ENCODE measurements around the gene PCDHGC4.

PCDHGC4 gene

GRCh38 chr5:141478321-141478945, 6.4 kb upstream of the PCDHGC4 start:
- Histone ChIP-seq H3K36me3 (ENCODE audit: control insufficient read depth, insufficient read depth, low read length) (peaks cover 48% of the 10 kb centered on the region), H3K4me3 (ENCODE audit: extremely low read depth, insufficient read depth, low read length, poor library complexity, severe bottlenecking) (peak overlapping the region; percentile 6), H3K9me3 (ENCODE audit: control insufficient read depth, low read length) (peaks cover 11% of the 10 kb centered on the region), H3K27ac (ENCODE audit: low read depth, low read length, severe bottlenecking) (no peak overlapping the region), H3K4me1 (ENCODE audit: control insufficient read depth, insufficient read depth, low read length, poor library complexity, severe bottlenecking) (peaks cover 30% of the 10 kb centered on the region)
- 92 to 96% methylated on average over 16 to 18 of the region's 20 CpGs for WGBS, 2 experiments (ENCODE audit: insufficient coverage in 2 of 2)

DNA sequence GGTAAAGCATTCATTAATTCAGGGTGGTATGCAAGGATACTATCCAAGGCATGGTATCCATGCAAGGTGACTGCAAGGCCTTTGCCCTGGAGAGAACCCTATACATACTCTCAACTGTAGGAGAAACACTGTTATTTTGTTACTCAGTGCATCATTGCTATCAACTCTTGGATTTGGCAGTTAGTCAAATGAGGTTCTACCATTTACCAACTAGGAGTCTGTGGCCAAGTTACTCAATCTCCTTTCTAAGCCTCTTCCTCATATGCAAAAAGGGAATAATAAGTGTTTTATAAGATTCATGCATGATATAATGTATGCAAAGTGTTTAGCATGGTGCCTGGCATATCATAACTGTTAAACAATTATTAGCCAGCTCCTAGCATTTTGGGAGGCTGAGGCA, 5.1 kb upstream of the PCDHGC4 start:
- H3K4me3 ChIP-seq (ENCODE audit: extremely low read depth, insufficient read depth, low read length, poor library complexity, severe bottlenecking) = no peak overlapping the region
- H3K4me1 ChIP-seq (ENCODE audit: control insufficient read depth, insufficient read depth, low read length, poor library complexity, severe bottlenecking) = peaks cover 39% of the 10 kb centered on the region
- H3K27ac ChIP-seq (ENCODE audit: low read depth, low read length, severe bottlenecking) = no peak overlapping the region
- peaks cover 48% of the 10 kb centered on the region for H3K36me3 ChIP-seq (ENCODE audit: control insufficient read depth, insufficient read depth, low read length)
- H3K9me3 ChIP-seq (ENCODE audit: control insufficient read depth, low read length) = peaks cover 11% of the 10 kb centered on the region

DNA sequence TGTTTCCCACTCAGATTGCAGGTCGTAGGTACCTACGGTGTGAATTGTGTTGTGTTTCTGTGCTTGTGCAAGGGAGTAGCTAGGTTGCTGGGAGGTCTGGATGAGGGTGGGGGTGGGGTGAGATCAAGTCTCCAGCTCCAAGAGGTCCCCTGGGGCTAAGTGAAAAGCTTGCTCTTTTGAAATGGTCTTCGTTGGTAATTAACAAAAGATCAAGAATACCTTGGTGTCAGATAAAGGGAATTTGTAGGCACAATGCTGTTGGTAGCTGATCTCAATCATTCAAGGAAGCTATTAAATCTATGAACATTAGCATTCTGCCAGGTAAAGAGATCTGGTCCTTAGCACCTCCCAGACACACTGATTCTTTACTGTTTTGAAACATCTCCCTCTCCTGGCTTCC, 928 bp upstream of the PCDHGC4 start:
- Histone ChIP-seq H3K4me3 (ENCODE audit: extremely low read depth, insufficient read depth, low read length, poor library complexity, severe bottlenecking) (peak overlapping the region; percentile 42), H3K9me3 (ENCODE audit: control insufficient read depth, low read length) (peaks cover 21% of the 10 kb centered on the region), H3K36me3 (ENCODE audit: control insufficient read depth, insufficient read depth, low read length) (peaks cover 60% of the 10 kb centered on the region), H3K27ac (ENCODE audit: low read depth, low read length, severe bottlenecking) (peak overlapping the region; percentile 68), H3K4me1 (ENCODE audit: control insufficient read depth, insufficient read depth, low read length, poor library complexity, severe bottlenecking) (peaks cover 44% of the 10 kb centered on the region)
- WGBS, 2 experiments (ENCODE audit: insufficient coverage in 2 of 2) = 10 to 11% methylated on average over 2 of the region's 3 CpGs

- H3K27ac ChIP-seq (ENCODE audit: low read depth, low read length, severe bottlenecking) = peak overlapping the region; percentile 68
- H3K4me1 ChIP-seq (ENCODE audit: control insufficient read depth, insufficient read depth, low read length, poor library complexity, severe bottlenecking) = peaks cover 46% of the 10 kb centered on the region
- H3K36me3 ChIP-seq (ENCODE audit: control insufficient read depth, insufficient read depth, low read length) = peaks cover 61% of the 10 kb centered on the region
- peaks cover 21% of the 10 kb centered on the region for H3K9me3 ChIP-seq (ENCODE audit: control insufficient read depth, low read length)
- WGBS, 2 experiments (ENCODE audit: insufficient coverage in 2 of 2) = 10 to 23% methylated on average over 4 of the region's 4 CpGs
- H3K4me3 ChIP-seq (ENCODE audit: extremely low read depth, insufficient read depth, low read length, poor library complexity, severe bottlenecking) = peak overlapping the region; percentile 42
These were observed 555 bp upstream of the PCDHGC4 start for GRCh38 chr5:141484310-141484640.

GRCh38 chr5:141485321-141486055, 658 bp downstream of the PCDHGC4 start:
- Histone ChIP-seq H3K36me3 (ENCODE audit: control insufficient read depth, insufficient read depth, low read length) (peaks cover 63% of the 10 kb centered on the region), H3K27ac (ENCODE audit: low read depth, low read length, severe bottlenecking) (peak overlapping the region; percentile 68), H3K9me3 (ENCODE audit: control insufficient read depth, low read length) (peaks cover 21% of the 10 kb centered on the region), H3K4me1 (ENCODE audit: control insufficient read depth, insufficient read depth, low read length, poor library complexity, severe bottlenecking) (peaks cover 50% of the 10 kb centered on the region), H3K4me3 (ENCODE audit: extremely low read depth, insufficient read depth, low read length, poor library complexity, severe bottlenecking) (peak overlapping the region; percentile 42)
- WGBS, 2 experiments (ENCODE audit: insufficient coverage in 2 of 2) = 51 to 58% methylated on average over 34 to 37 of the region's 38 CpGs

GRCh38 chr5:141486091-141486490, 1.3 kb downstream of the PCDHGC4 start:
- H3K36me3 ChIP-seq (ENCODE audit: control insufficient read depth, insufficient read depth, low read length) = peaks cover 63% of the 10 kb centered on the region
- peak overlapping the region; percentile 42 for H3K4me3 ChIP-seq (ENCODE audit: extremely low read depth, insufficient read depth, low read length, poor library complexity, severe bottlenecking)

GRCh38 chr5:141487131-141487530, 2.3 kb downstream of the PCDHGC4 start:
- Histone ChIP-seq H3K9me3 (ENCODE audit: control insufficient read depth, low read length) (peaks cover 21% of the 10 kb centered on the region), H3K27ac (ENCODE audit: low read depth, low read length, severe bottlenecking) (no peak overlapping the region), H3K4me1 (ENCODE audit: control insufficient read depth, insufficient read depth, low read length, poor library complexity, severe bottlenecking) (peaks cover 53% of the 10 kb centered on the region), H3K36me3 (ENCODE audit: control insufficient read depth, insufficient read depth, low read length) (peaks cover 70% of the 10 kb centered on the region), H3K4me3 (ENCODE audit: extremely low read depth, insufficient read depth, low read length, poor library complexity, severe bottlenecking) (no peak overlapping the region)
- WGBS, 2 experiments (ENCODE audit: insufficient coverage in 2 of 2) = 95 to 98% methylated on average over 6 to 7 of the region's 7 CpGs

More at GRCh38 chr5:141486091-141486490, 1.3 kb downstream of the PCDHGC4 start:
- peaks cover 21% of the 10 kb centered on the region for H3K9me3 ChIP-seq (ENCODE audit: control insufficient read depth, low read length)
- H3K27ac ChIP-seq (ENCODE audit: low read depth, low read length, severe bottlenecking) = no peak overlapping the region
- 93% methylated on average over 9 of the region's 9 CpGs for WGBS, 2 experiments (ENCODE audit: insufficient coverage in 2 of 2)
- H3K4me1 ChIP-seq (ENCODE audit: control insufficient read depth, insufficient read depth, low read length, poor library complexity, severe bottlenecking) = peaks cover 50% of the 10 kb centered on the region

GRCh38 chr5:141488591-141489561, 4.0 kb downstream of the PCDHGC4 start, which contains the start of gene PCDHGC5:
Gene PCDHGC5 (plus strand): TSS chr5:141489081. CDS start chr5:141489241, 160 bp downstream.
- Histone ChIP-seq H3K4me3 (ENCODE audit: extremely low read depth, insufficient read depth, low read length, poor library complexity, severe bottlenecking) (peak within 1 kb of the TSS; percentile 14), H3K36me3 (ENCODE audit: control insufficient read depth, insufficient read depth, low read length) (peaks cover 79% of the 10 kb centered on the region), H3K4me1 (ENCODE audit: control insufficient read depth, insufficient read depth, low read length, poor library complexity, severe bottlenecking) (peaks cover 44% of the 10 kb centered on the region), H3K27ac (ENCODE audit: low read depth, low read length, severe bottlenecking) (peak within 1 kb of the TSS; percentile 53), H3K9me3 (ENCODE audit: control insufficient read depth, low read length) (peaks cover 21% of the 10 kb centered on the region)
- 71 to 76% methylated on average over 7 to 12 of the region's 14 CpGs for WGBS, 2 experiments (ENCODE audit: insufficient coverage in 2 of 2)

GRCh38 chr5:141489841-141490240, 5.0 kb downstream of the PCDHGC4 start:
- H3K4me1 ChIP-seq (ENCODE audit: control insufficient read depth, insufficient read depth, low read length, poor library complexity, severe bottlenecking) = peaks cover 49% of the 10 kb centered on the region
- no peak overlapping the region for H3K4me3 ChIP-seq (ENCODE audit: extremely low read depth, insufficient read depth, low read length, poor library complexity, severe bottlenecking)
- H3K27ac ChIP-seq (ENCODE audit: low read depth, low read length, severe bottlenecking) = no peak overlapping the region
- 94 to 97% methylated on average over 9 to 10 of the region's 10 CpGs for WGBS, 2 experiments (ENCODE audit: insufficient coverage in 2 of 2)
- peaks cover 79% of the 10 kb centered on the region for H3K36me3 ChIP-seq (ENCODE audit: control insufficient read depth, insufficient read depth, low read length)
- peaks cover 21% of the 10 kb centered on the region for H3K9me3 ChIP-seq (ENCODE audit: control insufficient read depth, low read length)

DNA sequence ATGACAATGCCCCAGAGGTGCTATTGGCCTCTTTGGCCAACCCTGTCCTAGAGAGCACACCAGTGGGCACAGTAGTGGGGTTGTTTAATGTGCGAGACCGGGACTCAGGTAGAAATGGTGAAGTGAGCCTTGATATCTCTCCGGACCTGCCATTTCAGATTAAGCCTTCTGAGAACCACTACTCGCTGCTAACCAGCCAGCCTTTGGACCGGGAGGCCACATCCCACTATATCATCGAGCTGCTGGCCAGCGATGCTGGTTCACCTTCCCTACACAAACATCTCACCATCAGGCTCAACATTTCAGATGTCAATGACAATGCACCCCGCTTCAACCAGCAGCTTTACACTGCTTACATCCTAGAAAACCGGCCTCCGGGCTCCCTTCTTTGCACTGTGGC, 5.4 kb downstream of the PCDHGC4 start:
- Histone ChIP-seq H3K27ac (ENCODE audit: low read depth, low read length, severe bottlenecking) (no peak overlapping the region), H3K36me3 (ENCODE audit: control insufficient read depth, insufficient read depth, low read length) (peaks cover 77% of the 10 kb centered on the region), H3K4me3 (ENCODE audit: extremely low read depth, insufficient read depth, low read length, poor library complexity, severe bottlenecking) (no peak overlapping the region), H3K9me3 (ENCODE audit: control insufficient read depth, low read length) (peaks cover 21% of the 10 kb centered on the region), H3K4me1 (ENCODE audit: control insufficient read depth, insufficient read depth, low read length, poor library complexity, severe bottlenecking) (peaks cover 48% of the 10 kb centered on the region)
- 96 to 99% methylated on average over 9 to 10 of the region's 10 CpGs for WGBS, 2 experiments (ENCODE audit: insufficient coverage in 2 of 2)

Measured in mesodermal cell (in vitro differentiated cells).